ENCODE data around the gene TINAGL1.

GRCh38 chr1:31607360-31607759, 31.0 kb downstream of the TINAGL1 start:
- TF ChIP-seq EZH2 (IDR thresholded peaks at IDR 0.05; ENCODE audit: low read depth) (no peak), CTCF (conservative IDR thresholded peaks at IDR 0.05) (no peak)
